HepG2 (cell line): ENCODE measurements around the gene SCYGR6. TPM values are rescaled to one million over a fixed set of nuclear protein-coding genes. Genes with fewer than 3 reads are reported as not detected.

Experiments
- ATAC-seq: fragments of 200-7000 bp; cut with Tn5 transposase; 3 replicates; pipeline ENCODE4 v1.9.1; 2020; ENCODE audit warnings: mild to moderate bottlenecking, moderate library complexity
- BruUV-seq: library from RNA; stranded (reverse); fragments of 400-500 nt; replicated peaks from 2 replicates; lab custom pipeline; 2021; lab: Mats Ljungman, UMichigan
- CTCF ChIA-PET: fragments of 300-600 bp; formaldehyde crosslinking; extraction: SDS; loops from one replicate; lab custom pipeline; 2021; ENCODE audit warnings: low total read pairs, inconsistent platforms, low intra/inter-chr PET ratio; lab: Yijun Ruan, JAX
- POLR2A ChIA-PET: fragments of 350-600 bp; sonication (Branson Sonifier 250); formaldehyde crosslinking; loops from one replicate; lab custom pipeline; 2020; ENCODE audit warnings: antibody characterized with exemption, inconsistent platforms; lab: Yijun Ruan, JAX
- DNase-seq: peaks from one replicate; pipeline ENCODE4 v3.0.0-alpha.2; 2015; ENCODE audit warnings: low spot score
- FAIRE-seq: peaks from 3 replicates; lab custom pipeline; 2011; peaks lifted over from hg19 to GRCh38; lab: Jason Lieb, UNC
- H2AFZ ChIP-seq: one replicate; pipeline ENCODE4 v1.6.1; 2011; ENCODE audit warnings: low read length, inconsistent platforms
- H3K27ac ChIP-seq: fragments of 300-600 bp; 3 replicates; pipeline ENCODE4 v1.8.0; 2011; ENCODE audit warnings: mixed run types, mild to moderate bottlenecking, mixed read lengths, low read length, inconsistent platforms; ENCODE audit not compliant: insufficient read depth; ENCODE audit errors: extremely low read length
- H3K27me3 ChIP-seq, 2 experiments: fragments of 200-600 bp in 1 of 2; 2 replicates in 1 of 2; 3 replicates in 1 of 2; pipeline versions ENCODE4 v1.6.0 to v1.8.0; 2011; ENCODE audit warnings: low read length in 2 of 2, mild to moderate bottlenecking in 2 of 2, moderate library complexity in 2 of 2, inconsistent platforms in 1 of 2; ENCODE audit not compliant: insufficient read depth in 2 of 2, control insufficient read depth in 1 of 2
- H3K36me3 ChIP-seq, 2 experiments: fragments of 200-600 bp in 1 of 2; replicated peaks in 1 of 2; 2 replicates in 1 of 2; 3 replicates in 1 of 2; pipeline versions ENCODE4 v1.5.1 to v1.8.0; 2011; ENCODE audit warnings: low read length in 2 of 2, inconsistent platforms in 1 of 2; ENCODE audit not compliant: insufficient read depth in 2 of 2, control insufficient read depth in 1 of 2
- H3K4me1 ChIP-seq: 2 replicates; pipeline ENCODE4 v1.5.1; 2012; ENCODE audit warnings: low read length, inconsistent platforms; ENCODE audit not compliant: insufficient read depth
- H3K4me2 ChIP-seq: 2 replicates; pipeline ENCODE4 v1.6.0; 2011; ENCODE audit warnings: low read depth, low read length, inconsistent platforms
- H3K4me3 ChIP-seq, 3 experiments: fragments of 200-600 bp in 1 of 3; sonication (generic), shearing (Covaris generic) in 1 of 3; replicated peaks in 1 of 3; 2 replicates each; pipeline ENCODE4 v1.5.1; 2011 to 2016; ENCODE audit warnings: low read length in 3 of 3, inconsistent platforms in 2 of 3, low read depth in 2 of 3, mild to moderate bottlenecking in 2 of 3, control low read depth in 1 of 3, mixed read lengths in 1 of 3; ENCODE audit not compliant: insufficient read depth in 1 of 3
- H3K79me2 ChIP-seq: one replicate; pipeline ENCODE4 v1.6.1; 2011; ENCODE audit warnings: low read length, inconsistent platforms; ENCODE audit not compliant: insufficient read depth
- H3K9ac ChIP-seq: 2 replicates; pipeline ENCODE4 v1.6.0; 2011; ENCODE audit warnings: mild to moderate bottlenecking, low read depth, low read length, inconsistent platforms; ENCODE audit not compliant: insufficient read depth
- H3K9me3 ChIP-seq: 2 replicates; pipeline ENCODE4 v1.5.1; 2012; ENCODE audit warnings: mild to moderate bottlenecking, low read length
- H4K20me1 ChIP-seq: 2 replicates; pipeline ENCODE4 v1.6.0; 2011; ENCODE audit warnings: inconsistent platforms, mild to moderate bottlenecking, low read length, moderate library complexity; ENCODE audit not compliant: insufficient read depth
- ZFAT ChIP-seq: sonication (generic); formaldehyde crosslinking; conservative IDR thresholded peaks from 2 replicates; pipeline ENCODE4 v1.8.1; 2023; ENCODE audit warnings: missing genetic modification reagents, inconsistent platforms
- ZMYM2 ChIP-seq: sonication (generic); formaldehyde crosslinking; IDR thresholded peaks from 2 replicates; pipeline ENCODE4 v1.8.0; 2022; ENCODE audit warnings: mild to moderate bottlenecking, missing genetic modification reagents
- ZNF318 ChIP-seq: sonication (generic); formaldehyde crosslinking; IDR thresholded peaks from 2 replicates; pipeline ENCODE4 v1.4.0; 2020; ENCODE audit warnings: mild to moderate bottlenecking, missing genetic modification reagents
- WGBS: methylation state at CpG from one replicate; pipeline ENCODE4 v1.1.6; 2017; ENCODE audit warnings: low lambda C conversion rate; 5-methylcytosine and 5-hydroxymethylcytosine counted together
- in situ Hi-C: cut with HindIII; loops from 2 replicates; pipeline ENCODE4 v1.10.0; 2017; ENCODE audit warnings: low pct_unique_long_range_greater_than_20kb; ENCODE audit not compliant: extremely low pct_ligation_motif_present
- intact Hi-C: fragments of 100-400 bp; cut with micrococcal nuclease; formaldehyde crosslinking; loops from one replicate; pipeline ENCODE4 v1.10.0; 2022; ENCODE audit not compliant: unreplicated experiment
- polyA plus RNA-seq, 8 experiments: library from polyadenylated mRNA; depleted of rRNA in 3 of 8; stranded (reverse) in 7 of 8; unstranded in 1 of 8; fragments of >200 nt; fragmentation: Illumina TruSeq in 4 of 8; extraction: Trizol in 4 of 8; gene quantifications; 2 replicates each; pipeline versions ENCODE4 v1.2.1 to v1.2.3, GENCODE V29; 2011 to 2016; ENCODE audit warnings: low read depth in 4 of 8, missing spikeins in 1 of 8, mixed read lengths in 1 of 8; ENCODE audit not compliant: insufficient read depth in 1 of 8
- total RNA-seq, 5 experiments: library from RNA; depleted of rRNA; stranded (reverse); fragments of >200 nt; fragmentation: Illumina TruSeq; extraction: Trizol; gene quantifications; 2 replicates each; pipeline ENCODE4 v1.2.3, GENCODE V29; 2016; ENCODE audit warnings: low read depth in 1 of 5
- TF ChIP-seq, protein P1 (sequence below): sonication (generic); formaldehyde crosslinking; IDR thresholded peaks from 2 replicates; pipeline ENCODE4 v1.5.1; 2020; ENCODE audit warnings: mild to moderate bottlenecking, missing genetic modification reagents, moderate library complexity

SCYGR6 gene
- total and polyA plus RNA-seq, 2 of the 13 experiments (the other 11 are each of a cell fraction or from before 2014, with no cell fraction given): not detected

DNA sequence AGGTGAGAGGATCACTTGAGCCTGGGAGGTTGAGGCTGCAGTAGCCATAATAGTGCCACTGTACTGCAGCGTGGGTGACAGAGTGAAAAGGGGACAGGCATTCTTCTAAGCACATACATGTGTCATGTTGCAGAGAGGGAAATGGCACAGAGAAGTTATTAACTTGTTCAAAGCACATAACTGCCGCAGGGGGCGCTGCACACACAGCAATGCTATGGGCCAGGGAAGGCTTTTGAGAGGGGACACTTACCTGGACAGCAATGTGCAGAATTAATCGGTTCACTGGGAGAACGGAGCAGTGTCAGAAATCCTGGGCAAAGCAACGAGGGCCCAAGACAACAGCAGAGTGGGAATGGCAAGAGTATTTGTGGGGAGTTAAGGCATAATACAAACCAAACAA is 23.5 kb upstream of the SCYGR6 start (continued):
- TF ChIP-seq ZNF318: no peak
- TF ChIP-seq ZFAT (CRISPR knock-in tag): no peak

- Histone ChIP-seq H3K27me3 (peaks cover 0 to 9% of the 10 kb centered on the region in 2 experiments; a peak in 2 of 5 replicates), H3K4me2 (no peak within 1 kb of the TSS), H3K9me3 (no peaks in the 10 kb centered on the region), H2AFZ (no peak within 1 kb of the TSS), H3K9ac (no peak within 1 kb of the TSS), H3K79me2 (no peaks in the 10 kb centered on the region), H3K27ac (no peak within 1 kb of the TSS), H4K20me1 (no peaks in the 10 kb centered on the region), H3K4me3 (no peak within 1 kb of the TSS), H3K4me1 (peaks cover 12% of the 10 kb centered on the region; the same call in 1 of the 2 replicates), H3K36me3 (no peaks in the 10 kb centered on the region)
- BruUV-seq: no TSS peak
- ATAC-seq: no peak
- POLR2A ChIA-PET: no interaction called here
- no peak for TF ChIP-seq ZMYM2 (CRISPR knock-in tag)
- TF ChIP-seq, protein P1, sequence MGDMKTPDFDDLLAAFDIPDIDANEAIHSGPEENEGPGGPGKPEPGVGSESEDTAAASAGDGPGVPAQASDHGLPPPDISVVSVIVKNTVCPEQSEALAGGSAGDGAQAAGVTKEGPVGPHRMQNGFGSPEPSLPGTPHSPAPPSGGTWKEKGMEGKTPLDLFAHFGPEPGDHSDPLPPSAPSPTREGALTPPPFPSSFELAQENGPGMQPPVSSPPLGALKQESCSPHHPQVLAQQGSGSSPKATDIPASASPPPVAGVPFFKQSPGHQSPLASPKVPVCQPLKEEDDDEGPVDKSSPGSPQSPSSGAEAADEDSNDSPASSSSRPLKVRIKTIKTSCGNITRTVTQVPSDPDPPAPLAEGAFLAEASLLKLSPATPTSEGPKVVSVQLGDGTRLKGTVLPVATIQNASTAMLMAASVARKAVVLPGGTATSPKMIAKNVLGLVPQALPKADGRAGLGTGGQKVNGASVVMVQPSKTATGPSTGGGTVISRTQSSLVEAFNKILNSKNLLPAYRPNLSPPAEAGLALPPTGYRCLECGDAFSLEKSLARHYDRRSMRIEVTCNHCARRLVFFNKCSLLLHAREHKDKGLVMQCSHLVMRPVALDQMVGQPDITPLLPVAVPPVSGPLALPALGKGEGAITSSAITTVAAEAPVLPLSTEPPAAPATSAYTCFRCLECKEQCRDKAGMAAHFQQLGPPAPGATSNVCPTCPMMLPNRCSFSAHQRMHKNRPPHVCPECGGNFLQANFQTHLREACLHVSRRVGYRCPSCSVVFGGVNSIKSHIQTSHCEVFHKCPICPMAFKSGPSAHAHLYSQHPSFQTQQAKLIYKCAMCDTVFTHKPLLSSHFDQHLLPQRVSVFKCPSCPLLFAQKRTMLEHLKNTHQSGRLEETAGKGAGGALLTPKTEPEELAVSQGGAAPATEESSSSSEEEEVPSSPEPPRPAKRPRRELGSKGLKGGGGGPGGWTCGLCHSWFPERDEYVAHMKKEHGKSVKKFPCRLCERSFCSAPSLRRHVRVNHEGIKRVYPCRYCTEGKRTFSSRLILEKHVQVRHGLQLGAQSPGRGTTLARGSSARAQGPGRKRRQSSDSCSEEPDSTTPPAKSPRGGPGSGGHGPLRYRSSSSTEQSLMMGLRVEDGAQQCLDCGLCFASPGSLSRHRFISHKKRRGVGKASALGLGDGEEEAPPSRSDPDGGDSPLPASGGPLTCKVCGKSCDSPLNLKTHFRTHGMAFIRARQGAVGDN (CRISPR knock-in tag): 0 out of 2 replicates have a peak, but pooled peaks have one; percentile 6
- WGBS: 67% methylated on average over 5 of the region's 9 CpGs
- CTCF ChIA-PET: no interaction called here
- in situ Hi-C loops (no loop called here), intact Hi-C loops (no loop called here)
- DNase-seq: no peak
- FAIRE-seq: no peak
Measured at GRCh38 chr2:227745594-227745993, 21.0 kb upstream of the SCYGR6 start, which contains the start of gene SCYGR8. Gene SCYGR8 (plus strand): TSS chr2:227745894. CDS start chr2:227745894, 0 bp downstream.
